ENCODE results near the gene RAB3C.
"Not testable (repeated sequence)": the region's sequence is repeated elsewhere in the genome, so short reads cannot be mapped to it uniquely, and the experiment has no call there.

DNA sequence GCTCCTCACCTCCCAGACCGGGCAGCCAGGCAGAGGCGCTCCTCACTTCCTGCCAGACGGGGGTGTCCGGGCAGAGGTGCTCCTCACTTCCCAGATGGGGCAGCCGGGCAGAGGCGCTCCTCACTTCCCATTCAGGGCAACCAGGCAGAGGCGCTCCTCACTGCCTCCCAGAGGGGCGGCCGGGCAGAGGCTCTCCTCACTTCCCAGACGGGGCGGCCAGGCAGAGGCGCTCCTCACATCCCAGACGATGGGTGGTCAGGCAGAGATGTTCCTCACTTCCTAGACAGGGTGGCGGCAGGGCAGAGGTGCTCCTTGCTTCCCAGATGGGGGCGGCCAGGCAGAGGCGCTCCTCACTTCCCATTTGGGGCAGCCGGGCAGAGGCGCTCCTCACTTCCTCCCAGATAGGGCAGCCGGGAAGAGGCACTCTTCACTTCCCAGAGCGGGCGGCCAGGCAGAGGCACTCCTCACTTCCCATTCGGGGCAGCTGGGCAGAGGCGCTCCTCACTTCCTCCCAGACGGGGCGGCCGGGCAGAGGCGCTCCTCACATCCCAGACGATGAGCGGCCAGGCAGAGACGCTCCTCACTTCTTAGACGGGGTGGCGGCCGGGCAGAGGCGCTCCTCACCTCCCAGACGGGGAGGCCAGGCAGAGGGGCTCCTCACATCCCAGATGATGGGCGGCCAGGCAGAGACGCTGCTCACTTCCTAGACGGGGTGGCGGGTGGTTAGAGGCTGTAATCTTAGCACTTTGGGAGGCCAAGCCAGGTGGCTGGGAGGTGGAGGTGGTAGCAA is 18.6 kb upstream of the RAB3C start:
- TF ChIP-seq, protein P1, sequence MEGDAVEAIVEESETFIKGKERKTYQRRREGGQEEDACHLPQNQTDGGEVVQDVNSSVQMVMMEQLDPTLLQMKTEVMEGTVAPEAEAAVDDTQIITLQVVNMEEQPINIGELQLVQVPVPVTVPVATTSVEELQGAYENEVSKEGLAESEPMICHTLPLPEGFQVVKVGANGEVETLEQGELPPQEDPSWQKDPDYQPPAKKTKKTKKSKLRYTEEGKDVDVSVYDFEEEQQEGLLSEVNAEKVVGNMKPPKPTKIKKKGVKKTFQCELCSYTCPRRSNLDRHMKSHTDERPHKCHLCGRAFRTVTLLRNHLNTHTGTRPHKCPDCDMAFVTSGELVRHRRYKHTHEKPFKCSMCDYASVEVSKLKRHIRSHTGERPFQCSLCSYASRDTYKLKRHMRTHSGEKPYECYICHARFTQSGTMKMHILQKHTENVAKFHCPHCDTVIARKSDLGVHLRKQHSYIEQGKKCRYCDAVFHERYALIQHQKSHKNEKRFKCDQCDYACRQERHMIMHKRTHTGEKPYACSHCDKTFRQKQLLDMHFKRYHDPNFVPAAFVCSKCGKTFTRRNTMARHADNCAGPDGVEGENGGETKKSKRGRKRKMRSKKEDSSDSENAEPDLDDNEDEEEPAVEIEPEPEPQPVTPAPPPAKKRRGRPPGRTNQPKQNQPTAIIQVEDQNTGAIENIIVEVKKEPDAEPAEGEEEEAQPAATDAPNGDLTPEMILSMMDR (IDR thresholded peaks at IDR 0.05; ENCODE audit: low read length) = not testable (repeated sequence)
- not testable (repeated sequence) for TF ChIP-seq EZH2 (optimal IDR thresholded peaks at IDR 0.05; ENCODE audit: low read depth, low read length); EZH2phosphoT487 (IDR thresholded peaks at IDR 0.05; ENCODE audit: low read length)
